ENCODE data around the gene SEMA3D.

DNA sequence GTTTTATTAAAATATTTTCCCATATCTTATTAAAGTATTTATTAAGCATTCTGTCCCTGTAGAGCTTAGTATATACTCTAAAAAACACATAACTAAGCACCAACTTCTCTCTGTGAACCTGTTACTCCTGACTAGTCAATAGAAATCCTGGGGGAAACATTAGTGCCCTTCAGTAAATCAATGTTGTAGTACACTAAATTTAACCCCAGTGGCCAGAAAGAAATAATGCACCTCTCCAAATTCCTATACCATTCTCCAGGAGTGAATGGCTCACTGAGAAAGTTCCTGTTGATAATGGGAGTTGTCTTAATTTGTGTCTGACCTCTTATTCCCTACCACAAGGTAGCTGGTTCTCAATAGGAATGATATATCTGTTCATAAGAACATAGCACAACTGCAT, 188.2 kb downstream of the SEMA3D start:
- TF ChIP-seq, protein P1, sequence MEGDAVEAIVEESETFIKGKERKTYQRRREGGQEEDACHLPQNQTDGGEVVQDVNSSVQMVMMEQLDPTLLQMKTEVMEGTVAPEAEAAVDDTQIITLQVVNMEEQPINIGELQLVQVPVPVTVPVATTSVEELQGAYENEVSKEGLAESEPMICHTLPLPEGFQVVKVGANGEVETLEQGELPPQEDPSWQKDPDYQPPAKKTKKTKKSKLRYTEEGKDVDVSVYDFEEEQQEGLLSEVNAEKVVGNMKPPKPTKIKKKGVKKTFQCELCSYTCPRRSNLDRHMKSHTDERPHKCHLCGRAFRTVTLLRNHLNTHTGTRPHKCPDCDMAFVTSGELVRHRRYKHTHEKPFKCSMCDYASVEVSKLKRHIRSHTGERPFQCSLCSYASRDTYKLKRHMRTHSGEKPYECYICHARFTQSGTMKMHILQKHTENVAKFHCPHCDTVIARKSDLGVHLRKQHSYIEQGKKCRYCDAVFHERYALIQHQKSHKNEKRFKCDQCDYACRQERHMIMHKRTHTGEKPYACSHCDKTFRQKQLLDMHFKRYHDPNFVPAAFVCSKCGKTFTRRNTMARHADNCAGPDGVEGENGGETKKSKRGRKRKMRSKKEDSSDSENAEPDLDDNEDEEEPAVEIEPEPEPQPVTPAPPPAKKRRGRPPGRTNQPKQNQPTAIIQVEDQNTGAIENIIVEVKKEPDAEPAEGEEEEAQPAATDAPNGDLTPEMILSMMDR (IDR thresholded peaks at IDR 0.05) = no peak
- TF ChIP-seq POLR2A (IDR thresholded peaks at IDR 0.05) = no peak
